DND-41 (cell line): Measurements from ENCODE around the gene RHOU.
A peak's percentile ranks its signal among the peaks of the same experiment; 100 is the strongest.

ENCODE experiments used
- ATAC-seq: fragments of 200-7000 bp; cut with Tn5 transposase; 3 replicates; pipeline ENCODE4 v1.9.1; 2021; ENCODE audit warnings: low read depth; ENCODE audit not compliant: insufficient read depth
- DNase-seq: peaks from one replicate; pipeline ENCODE4 v3.0.0-alpha.2; 2020
- H2AFZ ChIP-seq: 2 replicates; pipeline ENCODE4 v1.6.0; 2012; ENCODE audit warnings: low read depth, low read length
- H3K27ac ChIP-seq: 2 replicates; pipeline ENCODE4 v1.5.1; 2012; ENCODE audit warnings: low read length, inconsistent platforms
- H3K27me3 ChIP-seq: fragments of 200-600 bp; sonication (generic); 2 replicates; pipeline ENCODE4 v1.6.0; 2012; ENCODE audit warnings: low read length, mild to moderate bottlenecking, inconsistent platforms; ENCODE audit not compliant: insufficient read depth, poor library complexity
- H3K36me3 ChIP-seq: 2 replicates; pipeline ENCODE4 v1.5.1; 2012; ENCODE audit warnings: low read length, inconsistent platforms; ENCODE audit not compliant: insufficient read depth
- H3K4me1 ChIP-seq: 2 replicates; pipeline ENCODE4 v1.5.1; 2012; ENCODE audit warnings: mild to moderate bottlenecking, low read length; ENCODE audit not compliant: insufficient read depth
- H3K4me2 ChIP-seq: 2 replicates; pipeline ENCODE4 v1.6.0; 2012; ENCODE audit warnings: mild to moderate bottlenecking, moderate library complexity, low read length, inconsistent platforms; ENCODE audit not compliant: insufficient read depth
- H3K4me3 ChIP-seq, 2 experiments: fragments of 200-600 bp in 1 of 2; shearing (Covaris generic) in 1 of 2; 2 replicates each; pipeline ENCODE4 v1.5.1; 2012 to 2016; ENCODE audit warnings: inconsistent platforms in 2 of 2, low read length in 2 of 2, mild to moderate bottlenecking in 2 of 2, low read depth in 1 of 2, moderate library complexity in 1 of 2
- H3K79me2 ChIP-seq: 2 replicates; pipeline ENCODE4 v1.6.0; 2012; ENCODE audit warnings: low read length, inconsistent platforms; ENCODE audit not compliant: insufficient read depth
- H3K9ac ChIP-seq: 2 replicates; pipeline ENCODE4 v1.6.0; 2012; ENCODE audit warnings: low read depth, mild to moderate bottlenecking, inconsistent platforms, low read length, moderate library complexity
- H3K9me3 ChIP-seq: 2 replicates; pipeline ENCODE4 v1.5.1; 2012; ENCODE audit warnings: low read length, moderate library complexity, mild to moderate bottlenecking, inconsistent platforms; ENCODE audit not compliant: insufficient read depth, severe bottlenecking
- H4K20me1 ChIP-seq: 2 replicates; pipeline ENCODE4 v1.6.0; 2012; ENCODE audit warnings: low read length; ENCODE audit not compliant: insufficient read depth
- CTCF ChIP-seq: IDR thresholded peaks from 2 replicates; pipeline ENCODE4 v1.5.1; 2012; ENCODE audit warnings: borderline replicate concordance, low read length, moderate library complexity, mild to moderate bottlenecking; ENCODE audit not compliant: poor library complexity, severe bottlenecking; ENCODE audit errors: extremely low read depth
- EZH2 ChIP-seq: IDR thresholded peaks from 3 replicates; pipeline ENCODE4 v1.6.1; 2012; ENCODE audit warnings: borderline replicate concordance, low read depth, mild to moderate bottlenecking, moderate library complexity, low read length, inconsistent platforms; ENCODE audit not compliant: severe bottlenecking

The RHOU gene

GRCh38 chr1:228697207-228698016 lies 37.9 kb upstream of the RHOU start:
- H3K4me2 ChIP-seq = no peak overlapping the region
- H3K27me3 ChIP-seq = peaks cover 3% of the 10 kb centered on the region
- H3K36me3 ChIP-seq = no peaks in the 10 kb centered on the region
- no peak overlapping the region for H2AFZ ChIP-seq
- TF ChIP-seq CTCF (no peak), EZH2 (no peak)
- DNase-seq (peak; percentile 8), ATAC-seq (no peak)
- no peak overlapping the region for H3K4me3 ChIP-seq
- no peaks in the 10 kb centered on the region for H4K20me1 ChIP-seq
- H3K9me3 ChIP-seq = no peaks in the 10 kb centered on the region
- H3K27ac ChIP-seq = no peak overlapping the region
- H3K4me1 ChIP-seq = no peaks in the 10 kb centered on the region
- H3K9ac ChIP-seq = no peak overlapping the region
- H3K79me2 ChIP-seq = no peaks in the 10 kb centered on the region

GRCh38 chr1:228698017-228698329 lies 37.3 kb upstream of the RHOU start:
- Histone ChIP-seq H3K4me2 (no peak overlapping the region), H2AFZ (no peak overlapping the region), H3K4me3 (no peak overlapping the region), H3K79me2 (no peaks in the 10 kb centered on the region), H4K20me1 (no peaks in the 10 kb centered on the region), H3K4me1 (no peaks in the 10 kb centered on the region), H3K9me3 (no peaks in the 10 kb centered on the region), H3K27ac (no peak overlapping the region), H3K9ac (no peak overlapping the region), H3K27me3 (peaks cover 3% of the 10 kb centered on the region), H3K36me3 (no peaks in the 10 kb centered on the region)
- DNase-seq = no peak
- TF ChIP-seq CTCF = no peak
- no peak for TF ChIP-seq EZH2
- ATAC-seq = no peak

- TF ChIP-seq EZH2 = no peak
- TF ChIP-seq CTCF = no peak
Observed at GRCh38 chr1:228702433-228702832, 32.8 kb upstream of the RHOU start.

More at GRCh38 chr1:228702433-228702832, 32.8 kb upstream of the RHOU start:
- H3K4me1 ChIP-seq = no peaks in the 10 kb centered on the region
- no peak for DNase-seq
- H3K9me3 ChIP-seq = no peaks in the 10 kb centered on the region
- no peak overlapping the region for H3K27ac ChIP-seq
- no peaks in the 10 kb centered on the region for H3K36me3 ChIP-seq
- no peak overlapping the region for H2AFZ ChIP-seq
- H3K4me2 ChIP-seq = no peak overlapping the region
- peaks cover 3% of the 10 kb centered on the region for H3K27me3 ChIP-seq
- ATAC-seq = no peak
- no peaks in the 10 kb centered on the region for H3K79me2 ChIP-seq
- H4K20me1 ChIP-seq = no peaks in the 10 kb centered on the region
- no peak overlapping the region for H3K9ac ChIP-seq
- H3K4me3 ChIP-seq = no peak overlapping the region
